GM18508 (cell line): ENCODE measurements around the gene LCN10.
"Not testable (repeated sequence)": the region's sequence is repeated elsewhere in the genome, so short reads cannot be mapped to it uniquely, and the experiment has no call there.

Experiments used
- ATAC-seq: cut with Tn5 transposase; IDR thresholded peaks from one replicate; pipeline ENCODE4 v1.9.1; 2021; ENCODE audit warnings: moderate number of reproducible peaks; ENCODE audit not compliant: insufficient read depth, unreplicated experiment

LCN10 gene

GRCh38 chr9:136707011-136707410, 35.7 kb downstream of the LCN10 start:
- no peak for ATAC-seq

GRCh38 chr9:136705564-136705963, 37.2 kb downstream of the LCN10 start:
- no peak for ATAC-seq

DNA sequence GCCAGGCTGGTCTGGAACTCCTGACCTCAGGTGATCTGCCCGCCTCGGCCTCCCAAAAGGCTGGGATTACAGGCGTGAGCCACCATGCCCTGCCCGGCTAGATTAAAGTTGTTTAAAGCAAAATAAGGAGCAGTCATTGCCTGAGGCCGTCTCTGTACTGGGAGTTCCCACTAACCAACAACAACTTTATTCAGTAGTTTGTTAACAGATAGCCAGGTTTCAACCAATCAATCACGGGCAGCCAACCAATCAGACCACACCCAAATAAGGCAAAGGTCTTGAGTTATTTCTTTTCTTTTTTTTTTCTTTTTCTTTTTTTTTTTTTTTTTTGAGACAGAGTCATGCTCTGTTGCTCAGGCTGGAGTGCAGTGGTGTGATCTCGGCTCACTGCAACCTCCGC, 38.0 kb downstream of the LCN10 start:
- ATAC-seq: not testable (repeated sequence)

GRCh38 chr9:136703276-136703860, 39.4 kb downstream of the LCN10 start:
- no peak for ATAC-seq

DNA sequence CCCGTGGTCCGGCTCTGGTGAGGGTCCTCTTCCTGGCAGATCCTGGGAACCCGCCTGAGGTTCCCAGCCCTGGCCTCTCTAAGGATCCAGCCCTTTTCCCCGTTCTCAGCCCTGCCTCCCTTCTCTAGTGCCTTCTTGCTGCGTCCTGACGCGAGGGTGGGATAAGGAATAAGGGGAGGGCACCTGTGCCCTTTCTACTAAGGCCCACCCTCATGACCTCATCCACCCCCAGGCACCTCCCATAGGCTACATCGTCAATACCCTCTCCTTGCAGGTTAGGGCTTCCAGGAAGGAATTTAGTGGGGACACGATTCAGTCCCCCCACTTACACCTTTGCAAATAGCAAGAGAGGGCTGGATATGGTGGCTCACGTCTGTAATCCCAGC, 41.1 kb downstream of the LCN10 start:
- no peak for ATAC-seq

DNA sequence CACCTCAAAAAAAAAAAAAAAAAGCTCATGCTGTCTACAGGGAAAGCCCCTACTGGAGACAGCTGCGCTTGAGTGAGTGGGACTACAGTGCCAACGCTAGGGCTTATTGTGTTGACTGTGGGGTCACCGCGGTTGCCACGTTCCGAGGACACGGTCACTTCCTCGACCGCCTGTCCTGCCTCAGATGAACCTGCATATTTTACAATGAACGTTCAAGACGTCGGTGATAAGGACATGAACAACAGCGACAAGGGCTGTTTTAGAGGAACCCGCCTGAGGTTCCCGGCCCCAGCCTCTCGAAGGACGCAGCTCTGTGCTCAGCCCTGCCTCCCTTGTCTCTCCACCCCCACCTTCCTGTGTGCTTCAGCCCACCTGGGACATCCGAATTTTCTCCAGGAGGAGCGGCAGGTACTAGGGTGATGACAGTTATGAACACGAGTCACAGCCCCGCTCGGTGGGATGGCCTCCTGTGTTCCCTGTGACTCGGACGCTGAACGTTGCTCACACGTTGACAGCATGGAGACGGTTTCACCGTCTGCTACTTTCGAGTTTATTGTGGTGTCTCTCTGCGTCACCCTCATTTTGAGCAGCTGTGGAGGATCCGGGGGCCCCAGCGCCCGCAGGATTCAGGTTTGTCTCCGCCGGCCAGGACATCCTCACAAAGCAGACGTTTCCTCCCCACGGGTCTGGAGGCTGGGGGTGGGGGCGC, 41.6 kb downstream of the LCN10 start:
- ATAC-seq: no peak

DNA sequence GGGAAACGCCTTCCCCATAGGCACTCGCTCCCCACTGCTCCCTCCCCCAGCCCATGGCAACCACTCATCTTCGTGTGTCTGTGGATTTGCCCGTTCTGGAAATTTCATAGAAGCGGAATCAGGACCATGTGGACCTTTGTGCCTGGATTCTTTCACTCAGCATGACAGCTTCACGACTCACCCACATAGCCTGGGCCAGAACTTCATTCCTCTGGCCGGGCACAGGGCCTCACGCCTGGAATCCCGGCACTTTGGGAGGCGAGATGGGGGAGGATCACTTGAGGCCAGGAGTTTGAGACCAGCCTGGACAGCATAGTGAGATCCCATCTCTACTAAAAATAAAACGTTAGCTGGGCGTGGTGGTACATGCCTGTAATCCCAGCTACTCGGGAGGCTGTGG, 42.4 kb downstream of the LCN10 start:
- no peak for ATAC-seq

GRCh38 chr9:136698635-136699246, 44.0 kb downstream of the LCN10 start:
- ATAC-seq: no peak

GRCh38 chr9:136697821-136698526, 44.8 kb downstream of the LCN10 start:
- ATAC-seq: no peak

DNA sequence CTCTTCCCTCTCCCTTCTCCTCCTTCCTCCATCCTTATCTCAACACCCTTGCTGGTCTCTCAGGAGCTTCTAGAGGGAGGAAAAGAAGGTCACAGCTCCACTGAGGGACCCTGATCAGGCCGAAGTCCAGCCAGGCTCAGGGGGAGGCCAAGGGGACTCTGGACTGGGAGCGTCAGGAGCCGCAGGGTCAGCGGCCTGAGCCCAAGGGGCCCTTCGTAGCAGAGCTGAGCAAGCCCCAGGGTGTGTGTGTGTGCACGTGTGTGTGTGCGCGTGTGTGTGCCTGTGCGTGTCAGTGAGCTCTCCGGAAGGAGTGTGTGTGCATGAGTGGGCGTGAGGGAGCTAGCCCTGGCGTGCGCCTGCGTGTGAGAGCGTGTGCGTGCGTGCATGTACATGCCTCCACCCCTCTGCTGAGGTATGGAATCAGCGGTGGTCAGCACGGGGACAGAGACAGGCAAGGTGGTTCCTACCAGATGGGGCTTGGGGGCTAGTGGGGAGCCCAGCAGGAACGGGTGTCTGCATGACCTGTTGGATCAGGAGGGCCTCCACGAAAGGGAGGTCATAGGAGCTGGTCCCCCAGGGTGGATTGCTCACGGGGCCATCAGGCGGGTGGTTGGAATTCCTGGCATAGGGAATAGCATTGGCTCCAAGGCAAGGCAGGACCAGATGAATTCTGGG, 45.5 kb downstream of the LCN10 start:
- no peak for ATAC-seq

DNA sequence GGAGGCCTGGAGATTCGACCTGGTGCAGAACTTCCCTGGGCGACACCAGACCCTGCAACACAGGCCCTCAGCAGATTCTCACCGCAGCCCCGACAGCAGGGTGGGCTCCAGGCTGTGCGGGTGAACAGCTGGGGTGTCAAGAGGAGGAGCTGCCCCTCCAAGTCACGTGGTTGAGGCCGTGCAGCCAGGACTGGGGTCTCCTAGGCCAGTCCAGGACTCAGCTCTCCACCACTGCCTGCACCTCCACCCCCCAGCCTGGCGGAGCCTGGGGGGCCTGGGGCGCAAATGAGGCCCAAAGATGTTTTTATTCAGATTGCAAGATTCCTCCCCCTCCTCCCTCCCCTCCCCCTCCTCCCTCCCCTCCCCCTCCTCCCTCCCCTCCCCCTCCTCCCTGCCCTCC, 46.2 kb downstream of the LCN10 start:
- ATAC-seq: no peak

DNA sequence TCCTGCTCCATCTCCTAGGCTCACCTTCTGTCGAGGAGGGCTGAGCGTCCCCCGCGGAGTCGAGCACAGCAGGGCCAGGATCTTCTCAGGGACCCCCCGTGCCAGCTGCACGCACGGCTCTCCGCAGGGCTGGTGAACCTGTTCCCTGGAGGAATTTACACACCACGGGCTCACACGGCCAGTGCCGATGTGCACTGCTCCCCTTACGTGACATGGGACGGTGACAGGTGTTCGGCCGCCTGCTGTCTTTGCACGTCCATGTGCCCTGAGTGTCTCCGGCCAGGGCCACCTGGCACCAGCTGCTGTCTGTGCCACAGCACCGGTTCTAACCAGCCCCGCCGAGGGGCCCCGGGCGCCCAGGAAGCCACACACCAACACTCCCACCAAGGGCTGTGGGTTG, 46.8 kb downstream of the LCN10 start:
- ATAC-seq: no peak

DNA sequence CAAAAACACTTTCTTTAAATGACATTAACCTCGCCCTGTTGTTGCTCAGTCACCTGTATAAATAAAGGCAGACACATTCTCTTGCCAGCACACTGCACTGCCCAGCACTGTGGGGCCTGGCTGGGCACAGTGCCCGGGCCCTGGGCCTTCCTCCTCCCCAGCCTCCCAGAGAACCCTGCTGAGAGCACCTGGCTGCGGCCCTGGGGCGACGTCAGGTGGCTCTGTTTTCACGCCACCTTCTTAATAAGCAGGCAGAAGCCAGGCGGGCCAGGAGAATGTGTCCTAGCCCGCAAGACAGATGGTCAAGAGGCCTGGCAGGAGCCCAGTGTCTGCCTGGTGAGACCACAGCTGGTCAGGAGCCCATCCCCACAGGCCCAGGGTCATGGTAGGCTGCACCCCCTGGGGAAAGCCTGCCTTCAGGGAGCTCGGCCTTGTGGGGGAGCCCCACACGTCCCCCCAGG, 47.3 kb downstream of the LCN10 start:
- no peak for ATAC-seq

DNA sequence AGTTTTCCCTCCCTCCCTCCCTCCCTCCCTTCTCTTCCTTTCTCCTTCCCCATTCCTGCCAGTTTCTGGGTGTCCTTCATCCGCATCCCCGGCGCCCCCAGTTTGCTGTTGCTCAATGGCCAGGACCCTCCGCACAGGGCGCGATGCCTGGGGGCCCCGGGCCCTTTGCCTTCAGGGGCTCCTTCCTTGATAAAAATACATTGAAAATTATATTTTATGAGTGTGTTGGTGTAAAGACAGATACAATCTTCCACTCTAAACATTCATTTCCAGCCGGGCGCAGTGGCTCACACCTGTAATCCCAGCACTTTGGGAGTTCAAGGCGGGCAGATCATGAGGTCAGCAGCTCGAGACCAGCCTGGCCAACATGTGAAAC, 47.9 kb downstream of the LCN10 start:
- no peak for ATAC-seq

GRCh38 chr9:136694163-136694871, 48.4 kb downstream of the LCN10 start:
- ATAC-seq: no peak

DNA sequence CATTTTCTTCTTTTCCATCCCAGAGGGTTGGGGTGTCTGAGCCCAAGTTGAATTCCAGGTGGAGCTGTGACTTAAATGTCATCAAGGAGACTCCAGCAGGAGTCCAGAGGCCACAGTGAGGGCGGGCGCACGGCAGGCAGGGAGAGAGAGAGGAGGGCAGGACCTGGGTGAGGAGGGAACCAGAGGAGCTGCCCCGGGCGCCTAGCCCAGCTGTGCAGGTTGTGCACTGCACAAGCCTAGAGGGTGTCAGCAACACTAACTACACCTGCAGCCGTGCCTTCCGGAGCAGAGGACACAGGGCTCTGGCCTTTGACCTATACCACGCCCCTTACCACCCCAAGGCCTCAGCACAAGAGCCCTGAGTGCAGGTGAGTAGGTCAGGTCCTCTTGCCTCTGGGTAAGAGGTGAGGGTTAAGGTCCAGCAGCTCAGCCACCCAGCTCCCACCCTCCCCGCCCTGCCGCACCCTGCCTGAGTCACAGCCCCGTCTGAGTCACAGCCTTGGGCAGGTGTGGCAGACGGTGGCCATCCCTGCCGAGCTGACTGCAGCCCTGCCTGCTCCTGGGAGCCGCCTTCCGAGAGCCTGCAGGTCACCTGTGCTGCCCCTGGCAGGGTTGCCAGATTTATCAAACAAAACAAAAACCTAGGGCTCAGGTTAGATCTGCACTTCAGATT, 49.1 kb downstream of the LCN10 start:
- no peak for ATAC-seq

GRCh38 chr9:136693135-136693489, 49.6 kb downstream of the LCN10 start:
- no peak for ATAC-seq

DNA sequence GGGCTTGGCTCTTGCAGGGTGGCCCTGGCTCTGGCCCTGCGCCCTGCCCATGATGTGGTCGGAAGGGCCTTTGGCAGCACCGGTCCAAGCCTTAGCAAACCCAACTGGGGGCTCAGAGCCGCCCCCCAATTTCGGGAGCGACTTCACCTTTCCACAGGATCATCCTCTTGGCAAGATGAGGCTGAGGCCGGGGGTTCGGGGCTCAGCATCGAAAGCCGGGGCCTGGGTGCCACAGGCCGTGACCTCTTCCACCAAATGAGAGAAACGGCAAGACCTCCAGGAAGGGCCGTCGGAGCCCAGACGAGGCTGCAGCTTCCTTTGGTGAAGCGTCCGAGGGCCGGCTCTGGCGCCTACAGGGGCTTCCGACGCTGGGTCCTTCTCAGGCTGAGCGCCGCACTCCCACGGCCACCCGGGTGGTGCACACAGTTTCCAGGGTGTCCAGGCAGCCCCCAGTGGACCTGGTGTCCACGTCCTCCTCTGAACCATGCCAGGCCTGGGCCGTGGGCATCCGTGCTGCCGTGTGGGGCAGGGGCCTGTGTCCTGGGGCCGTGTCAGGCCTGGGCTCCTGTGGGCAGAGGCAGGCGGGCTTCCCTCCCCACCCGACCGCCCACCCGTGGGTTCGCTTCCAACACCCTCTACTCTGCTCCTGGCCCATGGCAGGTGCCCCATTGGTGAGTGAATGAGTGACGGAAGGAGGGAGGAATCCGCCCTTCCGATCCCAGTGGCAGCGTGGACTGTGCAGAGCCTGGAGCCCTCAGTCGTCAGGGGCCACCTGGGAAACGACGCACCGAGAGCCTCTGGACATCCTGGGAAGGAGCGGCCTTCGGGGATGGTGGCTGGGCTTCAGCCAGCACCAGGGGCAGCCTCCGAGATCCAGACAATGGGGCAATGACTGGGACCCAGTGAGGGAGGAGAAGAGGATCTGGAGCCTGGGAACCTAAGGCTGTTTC, 50.3 kb downstream of the LCN10 start:
- ATAC-seq: no peak
